GF-D8 (cell line): Measurements from ENCODE around the gene LGALS8.
A peak's percentile ranks its signal among the peaks of the same experiment; 100 is the strongest.
"Not testable (repeated sequence)": the region's sequence is repeated elsewhere in the genome, so short reads cannot be mapped to it uniquely, and the experiment has no call there.

Experiments
- DNase-seq: peaks from one replicate; lab custom pipeline; 2025; lab: John Stamatoyannopoulos, UW

LGALS8 gene

DNA sequence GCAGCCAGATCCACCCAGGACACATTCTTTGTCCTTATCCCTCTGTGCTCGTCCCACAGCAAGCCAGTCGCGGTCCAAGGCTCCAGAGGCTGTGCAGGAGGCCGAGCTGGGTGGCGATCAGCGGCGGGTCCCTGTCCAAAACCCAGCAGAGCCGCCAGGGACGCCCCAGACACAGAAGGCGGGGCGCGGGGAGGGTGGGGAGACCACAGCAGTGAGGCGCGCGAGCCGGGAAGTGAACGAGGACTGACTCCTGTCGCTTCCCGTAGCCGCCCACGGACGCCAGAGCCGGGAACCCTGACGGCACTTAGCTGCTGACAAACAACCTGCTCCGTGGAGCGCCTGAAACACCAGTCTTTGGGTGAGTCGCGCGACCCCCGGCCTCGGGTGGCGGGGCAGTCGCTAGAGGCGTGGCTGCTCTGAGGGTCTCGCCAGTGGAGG, at the start of gene LGALS8:
Gene LGALS8 (plus strand): TSS at position 279 of the 438 bp plus-strand sequence. CDS start 2,089 bp downstream, outside the sequence.
- DNase-seq, result peak; percentile 27

GRCh38 chr1:236476019-236476418, 47.8 kb upstream of the LGALS8 start:
- no peak for DNase-seq

GRCh38 chr1:236480758-236481436, 42.9 kb upstream of the LGALS8 start:
- no peak for DNase-seq

DNA sequence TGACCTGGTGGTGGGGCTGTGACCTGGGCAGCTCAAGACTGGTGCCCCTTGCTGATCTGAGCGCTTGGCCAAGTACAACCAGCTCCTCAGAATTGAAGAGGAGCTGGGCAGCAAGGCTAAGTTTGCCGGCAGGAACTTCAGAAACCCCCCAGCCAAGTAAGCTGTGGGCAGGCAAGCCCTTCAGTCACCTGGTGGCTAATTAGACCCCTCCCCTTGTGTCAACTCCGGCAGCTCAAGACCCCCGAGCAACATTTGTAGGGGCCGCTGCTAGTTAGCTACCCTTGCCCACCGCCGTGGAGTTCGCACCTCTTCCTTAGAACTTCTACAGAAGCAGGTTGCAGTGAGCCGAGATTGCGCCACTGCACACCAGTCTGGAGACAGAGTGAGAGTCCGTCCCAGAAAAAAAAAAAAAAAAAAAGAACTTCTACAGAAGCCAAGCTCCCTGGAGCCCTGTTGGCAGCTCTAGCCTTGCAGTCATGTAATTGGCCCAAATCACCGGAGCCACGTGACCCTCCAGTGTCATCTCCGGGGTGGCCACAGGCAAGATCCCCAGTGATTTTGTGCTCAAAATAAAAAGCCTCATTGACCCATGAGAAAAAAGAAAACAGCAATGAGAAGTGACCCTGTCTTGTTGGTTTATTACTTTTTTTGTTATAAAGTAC, 39.3 kb upstream of the LGALS8 start:
- DNase-seq, result no peak

GRCh38 chr1:236486356-236487002, 37.3 kb upstream of the LGALS8 start:
- no peak for DNase-seq

DNA sequence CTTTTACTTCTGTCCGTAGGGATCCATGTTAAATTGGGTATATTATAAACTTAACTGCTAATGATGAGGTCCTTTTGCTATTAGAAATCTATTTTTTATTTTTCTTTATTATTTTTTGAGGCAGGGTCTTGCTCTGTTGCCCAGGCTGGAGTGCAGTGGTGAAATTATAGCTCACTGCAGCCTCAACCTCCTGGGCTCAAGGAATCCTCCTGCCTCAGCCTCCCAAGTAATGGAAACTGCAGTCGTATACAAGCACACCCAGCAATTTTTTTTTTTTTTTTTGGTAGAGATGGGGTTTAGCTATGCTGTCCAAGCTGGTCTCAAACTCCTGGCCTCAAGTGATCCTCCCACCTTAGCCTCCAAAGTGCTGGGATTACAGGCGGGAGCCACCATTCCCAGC, 34.6 kb upstream of the LGALS8 start:
- DNase-seq, result not testable (repeated sequence)

GRCh38 chr1:236489710-236490377, 33.9 kb upstream of the LGALS8 start:
- no peak for DNase-seq

GRCh38 chr1:236491469-236492136, 32.2 kb upstream of the LGALS8 start:
- DNase-seq, result no peak

- no peak for DNase-seq
These were observed 31.4 kb upstream of the LGALS8 start for GRCh38 chr1:236492378-236492777.

DNA sequence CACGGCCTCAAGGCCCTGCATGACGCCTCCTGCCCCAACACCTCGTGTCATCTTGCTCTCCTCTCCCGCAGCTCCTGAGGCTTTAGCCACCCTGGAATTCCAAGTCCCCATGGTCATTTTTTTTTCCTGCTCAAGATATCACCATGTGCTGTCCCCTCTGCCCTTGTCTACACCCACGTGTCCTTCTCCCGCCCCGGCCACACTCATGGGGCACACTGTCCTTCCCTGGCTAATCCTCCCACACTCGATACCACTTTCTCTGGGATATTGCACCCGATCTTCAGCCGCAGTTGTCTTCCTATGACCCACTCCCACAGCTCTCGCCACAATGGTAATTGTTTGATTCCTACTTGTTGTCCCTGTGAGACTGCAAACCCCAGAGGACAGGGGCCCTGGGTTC, 29.7 kb upstream of the LGALS8 start:
- no peak for DNase-seq

- no peak for DNase-seq
These were observed 29.0 kb upstream of the LGALS8 start for GRCh38 chr1:236494586-236495466.

GRCh38 chr1:236495467-236496112, 28.2 kb upstream of the LGALS8 start:
- DNase-seq, result no peak

- DNase-seq, result no peak
These were observed 25.9 kb upstream of the LGALS8 start for GRCh38 chr1:236497908-236498307.

GRCh38 chr1:236501093-236501492, 22.7 kb upstream of the LGALS8 start:
- DNase-seq, result no peak

GRCh38 chr1:236502579-236502971, 21.2 kb upstream of the LGALS8 start:
- no peak for DNase-seq

DNA sequence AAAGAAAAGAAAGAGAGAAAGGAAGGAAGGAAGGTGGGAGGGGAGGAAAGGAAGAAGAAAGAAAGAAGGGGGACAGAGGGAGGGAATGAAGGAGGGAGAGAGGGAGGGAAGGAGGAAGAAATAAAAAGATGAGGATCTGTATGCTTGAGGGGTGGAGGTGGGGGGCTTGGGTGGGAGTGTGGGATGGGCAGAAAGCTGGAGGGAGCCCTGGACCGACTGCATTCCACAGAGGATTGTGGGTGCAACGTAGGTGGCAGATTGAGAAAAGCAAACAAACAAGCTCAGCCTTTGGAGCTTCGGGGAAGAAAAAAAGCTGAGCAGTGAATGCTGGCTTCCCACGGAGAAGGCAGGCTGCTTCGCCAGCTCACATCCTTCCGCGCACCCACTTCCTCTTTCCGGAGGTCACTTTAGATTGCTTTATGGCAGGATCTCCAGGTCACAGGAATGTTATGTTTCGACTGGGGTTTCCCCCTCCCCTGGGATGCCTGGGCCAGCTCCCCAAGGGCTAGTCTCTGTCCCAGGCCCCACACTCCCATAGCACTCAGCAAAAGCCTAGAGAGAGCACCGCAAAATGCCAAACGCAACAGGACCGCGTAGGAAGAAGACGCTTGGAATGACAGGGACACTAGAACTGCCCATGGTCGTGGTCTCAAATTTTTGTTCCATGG, 20.7 kb upstream of the LGALS8 start:
- peak; percentile 23 for DNase-seq

- not testable (repeated sequence) for DNase-seq
These were observed 19.4 kb upstream of the LGALS8 start for GRCh38 chr1:236504338-236504737.

DNA sequence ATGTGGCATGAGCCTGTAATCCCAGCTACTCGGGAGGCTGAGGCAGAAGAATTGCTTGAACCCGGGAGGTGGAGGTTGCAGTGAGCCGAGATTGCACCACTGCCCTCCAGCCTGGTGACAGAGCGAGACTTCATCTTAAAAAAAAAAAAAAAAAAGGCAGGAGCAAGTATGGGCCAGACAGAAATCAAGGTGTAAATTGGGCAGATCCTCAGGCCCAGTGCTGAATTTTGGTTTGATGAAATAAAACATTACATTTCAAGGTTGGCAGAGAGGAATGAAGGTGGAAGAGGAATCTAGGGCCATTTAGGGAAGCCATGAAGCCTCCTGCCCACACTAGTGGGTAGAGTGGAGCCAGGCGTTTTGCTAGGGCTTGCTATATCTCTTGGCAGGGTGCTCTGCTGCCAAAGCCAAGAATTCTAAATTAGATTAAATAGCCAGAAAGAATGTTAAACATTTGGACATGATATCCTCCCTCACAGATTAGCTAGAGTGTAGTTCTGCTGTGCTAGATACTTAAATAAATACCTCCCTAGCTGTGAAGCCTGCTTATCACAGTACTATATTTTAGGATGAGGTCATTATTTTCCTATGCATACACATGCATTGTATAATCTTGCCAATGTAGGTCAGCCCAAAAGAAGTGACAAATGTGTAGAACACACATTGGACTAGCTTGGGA, 16.6 kb upstream of the LGALS8 start:
- DNase-seq, result no peak

DNA sequence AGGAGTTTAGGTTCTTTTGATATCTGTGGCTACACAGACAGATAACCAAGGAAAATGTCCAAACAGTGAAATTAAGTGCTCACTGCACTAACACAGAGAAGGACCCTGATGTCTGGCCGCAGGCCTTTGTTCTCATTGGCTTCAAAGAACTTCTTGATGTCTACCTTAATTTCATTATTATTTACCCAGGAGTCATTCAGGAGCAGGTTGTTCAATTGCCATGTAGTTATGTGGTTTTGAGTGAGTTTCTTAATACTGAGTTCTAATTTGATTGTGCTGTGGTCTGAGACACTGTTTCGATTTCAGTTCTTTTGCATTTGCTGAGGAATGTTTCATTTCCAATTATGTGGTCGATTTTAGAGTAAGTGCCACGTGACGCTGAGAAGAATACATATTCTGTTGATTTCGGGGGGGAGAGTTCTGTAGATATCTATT, 15.2 kb upstream of the LGALS8 start:
- DNase-seq, result no peak
